Smooth muscle cell (in vitro differentiated cells): ENCODE results near the gene UTP4. TPM values are rescaled to one million over a fixed set of nuclear protein-coding genes. Genes with fewer than 3 reads are reported as not detected.

Experiments used
- DNase-seq: peaks from one replicate; lab custom pipeline; 2025; ENCODE audit not compliant: unreplicated experiment; lab: John Stamatoyannopoulos, UW
- H2AFZ ChIP-seq: fragments of 200-600 bp; sonication (generic); 2 replicates; pipeline ENCODE4 v1.6.0; 2016; ENCODE audit warnings: antibody characterized with exemption, low read depth, mild to moderate bottlenecking
- H3F3A ChIP-seq: fragments of 200-600 bp; sonication (generic); 2 replicates; pipeline ENCODE4 v1.6.0; 2017; ENCODE audit warnings: antibody characterized with exemption, low read depth
- H3K27ac ChIP-seq: fragments of 200-600 bp; sonication (generic); 2 replicates; pipeline ENCODE4 v1.5.1; 2016; ENCODE audit warnings: low read depth, mild to moderate bottlenecking
- H3K27me3 ChIP-seq: fragments of 200-600 bp; sonication (generic); 2 replicates; pipeline ENCODE4 v1.6.1; 2016; ENCODE audit warnings: low read depth, mild to moderate bottlenecking
- H3K36me3 ChIP-seq: fragments of 200-600 bp; sonication (generic); 2 replicates; pipeline ENCODE4 v1.5.1; 2016; ENCODE audit warnings: low read depth
- H3K4me1 ChIP-seq: fragments of 200-600 bp; sonication (generic); 2 replicates; pipeline ENCODE4 v1.5.1; 2016; ENCODE audit warnings: low read depth
- H3K4me2 ChIP-seq: fragments of 200-600 bp; sonication (generic); 2 replicates; pipeline ENCODE4 v1.6.0; 2016; ENCODE audit warnings: mild to moderate bottlenecking
- H3K4me3 ChIP-seq: fragments of 200-600 bp; sonication (generic); 2 replicates; pipeline ENCODE4 v1.5.1; 2016; ENCODE audit warnings: mild to moderate bottlenecking
- H3K79me2 ChIP-seq: fragments of 200-600 bp; sonication (generic); 2 replicates; pipeline ENCODE4 v1.6.0; 2016; ENCODE audit warnings: low read depth, mild to moderate bottlenecking
- H3K9ac ChIP-seq: fragments of 200-600 bp; sonication (generic); 2 replicates; pipeline ENCODE4 v1.6.0; 2016; ENCODE audit warnings: low read depth
- H3K9me3 ChIP-seq: fragments of 200-600 bp; sonication (generic); replicated peaks from 2 replicates; pipeline ENCODE4 v1.5.1; 2016; ENCODE audit warnings: low read depth
- H4K20me1 ChIP-seq: fragments of 200-600 bp; sonication (generic); 2 replicates; pipeline ENCODE4 v1.6.0; 2016; ENCODE audit warnings: low read depth
- WGBS: methylation state at CpG from one replicate; pipeline ENCODE4 v1.1.7; 2016; ENCODE audit warnings: low lambda C conversion rate; 5-methylcytosine and 5-hydroxymethylcytosine counted together
- polyA plus RNA-seq: library from polyadenylated mRNA; unstranded; fragments of >200 nt; fragmentation: Nextera tagmentation; extraction: Ambion mirVana; gene quantifications from 2 replicates; pipeline ENCODE4 v1.2.1, GENCODE V29; 2016
- total RNA-seq: library from RNA; depleted of rRNA; stranded (reverse); fragments of >200 nt; gene quantifications from 2 replicates; pipeline ENCODE4 v1.2.3, GENCODE V29; 2014
- TF ChIP-seq, protein P1 (sequence below): fragments of 200-600 bp; sonication (generic); IDR thresholded peaks from 2 replicates; pipeline ENCODE4 v1.5.1; 2017; ENCODE audit warnings: borderline replicate concordance, mild to moderate bottlenecking, antibody characterized with exemption; ENCODE audit not compliant: insufficient read depth, poor library complexity, severe bottlenecking

Gene UTP4
- total and polyA plus RNA-seq, 2 experiments from 2014 or later = 20.4 to 29.0 TPM

DNA sequence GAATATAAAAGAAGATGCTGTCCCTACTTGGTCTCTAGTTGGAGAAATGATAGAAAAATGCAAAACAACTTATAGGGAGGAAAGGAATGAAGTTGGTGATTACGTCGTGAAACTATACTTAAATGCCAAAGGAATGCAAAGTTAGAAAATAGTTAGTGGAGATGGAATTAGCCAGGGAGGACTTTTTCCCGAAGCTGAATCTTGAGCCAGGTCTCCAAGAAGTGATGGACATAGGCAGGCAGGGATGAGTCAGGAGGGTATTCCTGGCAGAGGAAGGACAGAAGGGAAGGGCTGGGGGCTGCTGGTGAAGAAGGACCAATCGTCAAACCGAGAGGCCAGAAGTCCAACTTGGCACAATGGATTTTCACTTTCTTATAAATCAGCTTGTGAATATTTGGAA, 56.3 kb downstream of the UTP4 start:
- H3K4me3 ChIP-seq = peak overlapping the region; percentile 93
- peak overlapping the region; percentile 89 for H3K4me2 ChIP-seq
- no peaks in the 10 kb centered on the region for H3K9me3 ChIP-seq
- no peaks in the 10 kb centered on the region for H3F3A ChIP-seq
- 22% methylated on average over 5 of the region's 5 CpGs for WGBS
- peaks cover 51% of the 10 kb centered on the region for H4K20me1 ChIP-seq
- H3K27me3 ChIP-seq = no peaks in the 10 kb centered on the region
- peaks cover 38% of the 10 kb centered on the region for H3K79me2 ChIP-seq
- H3K36me3 ChIP-seq = no peaks in the 10 kb centered on the region
- peak overlapping the region; percentile 65 for H3K9ac ChIP-seq
- H3K4me1 ChIP-seq = peaks cover 20% of the 10 kb centered on the region
- TF ChIP-seq, protein P1, sequence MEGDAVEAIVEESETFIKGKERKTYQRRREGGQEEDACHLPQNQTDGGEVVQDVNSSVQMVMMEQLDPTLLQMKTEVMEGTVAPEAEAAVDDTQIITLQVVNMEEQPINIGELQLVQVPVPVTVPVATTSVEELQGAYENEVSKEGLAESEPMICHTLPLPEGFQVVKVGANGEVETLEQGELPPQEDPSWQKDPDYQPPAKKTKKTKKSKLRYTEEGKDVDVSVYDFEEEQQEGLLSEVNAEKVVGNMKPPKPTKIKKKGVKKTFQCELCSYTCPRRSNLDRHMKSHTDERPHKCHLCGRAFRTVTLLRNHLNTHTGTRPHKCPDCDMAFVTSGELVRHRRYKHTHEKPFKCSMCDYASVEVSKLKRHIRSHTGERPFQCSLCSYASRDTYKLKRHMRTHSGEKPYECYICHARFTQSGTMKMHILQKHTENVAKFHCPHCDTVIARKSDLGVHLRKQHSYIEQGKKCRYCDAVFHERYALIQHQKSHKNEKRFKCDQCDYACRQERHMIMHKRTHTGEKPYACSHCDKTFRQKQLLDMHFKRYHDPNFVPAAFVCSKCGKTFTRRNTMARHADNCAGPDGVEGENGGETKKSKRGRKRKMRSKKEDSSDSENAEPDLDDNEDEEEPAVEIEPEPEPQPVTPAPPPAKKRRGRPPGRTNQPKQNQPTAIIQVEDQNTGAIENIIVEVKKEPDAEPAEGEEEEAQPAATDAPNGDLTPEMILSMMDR = no peak
- H3K27ac ChIP-seq = peak overlapping the region; percentile 0
- H2AFZ ChIP-seq = no peak overlapping the region
- DNase-seq = no peak

DNA sequence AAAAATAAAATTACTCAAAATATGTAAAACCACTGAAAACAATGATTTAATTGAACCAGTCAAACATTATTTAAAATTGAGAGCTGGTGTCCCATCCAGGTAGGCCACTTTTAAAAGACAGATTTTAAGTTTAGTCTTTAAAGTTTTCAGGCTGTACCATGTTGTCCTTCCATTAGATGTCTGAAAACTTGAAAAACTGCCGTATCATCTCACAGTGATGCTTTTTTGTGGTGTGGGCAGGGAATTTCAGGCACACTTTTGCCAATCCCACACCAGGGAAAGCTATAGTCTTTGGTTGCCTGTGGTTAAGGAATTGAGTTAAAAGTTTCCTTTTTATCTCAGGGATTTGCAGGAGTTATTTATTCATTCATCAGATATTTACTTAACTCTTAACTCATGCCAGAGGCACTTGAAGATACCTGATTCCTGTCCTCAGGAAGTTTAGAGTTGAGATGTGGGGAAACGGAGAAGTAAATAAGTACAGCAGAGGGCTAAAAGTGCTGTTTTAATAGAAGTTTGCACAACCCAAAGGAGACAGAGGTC, 57.7 kb downstream of the UTP4 start:
- Histone ChIP-seq H3K27me3 (no peaks in the 10 kb centered on the region), H4K20me1 (peaks cover 65% of the 10 kb centered on the region), H3K79me2 (peaks cover 50% of the 10 kb centered on the region), H2AFZ (no peak overlapping the region), H3K27ac (no peak overlapping the region), H3K36me3 (no peaks in the 10 kb centered on the region), H3K4me2 (no peak overlapping the region), H3K4me3 (no peak overlapping the region), H3F3A (no peaks in the 10 kb centered on the region), H3K9ac (no peak overlapping the region), H3K4me1 (peaks cover 20% of the 10 kb centered on the region), H3K9me3 (no peaks in the 10 kb centered on the region)
- DNase-seq = no peak
- TF ChIP-seq, protein P1 = no peak
- 62% methylated on average over 2 of the region's 2 CpGs for WGBS

DNA sequence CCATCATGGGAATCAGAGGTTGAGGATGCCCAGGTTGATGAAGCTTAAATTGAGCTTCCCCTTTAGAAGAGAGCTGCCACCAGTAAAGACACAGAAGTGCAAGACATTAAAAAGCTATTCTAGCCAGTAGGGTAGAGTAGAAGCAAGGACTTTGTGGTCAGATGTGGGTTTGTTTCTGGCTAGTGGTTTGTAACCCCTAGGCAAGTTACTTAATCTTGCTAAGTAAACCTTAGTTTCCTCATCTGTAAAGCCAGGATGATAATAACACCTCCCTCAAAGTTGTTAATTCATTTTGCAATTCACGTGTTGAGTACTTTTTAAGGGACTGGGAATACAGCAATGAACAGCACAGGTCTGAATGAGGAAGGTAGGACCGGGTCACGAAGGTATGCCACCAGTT, 58.1 kb downstream of the UTP4 start:
- no peaks in the 10 kb centered on the region for H3F3A ChIP-seq
- TF ChIP-seq, protein P1 = no peak
- peaks cover 54% of the 10 kb centered on the region for H3K79me2 ChIP-seq
- no peak overlapping the region for H3K4me3 ChIP-seq
- H3K27ac ChIP-seq = no peak overlapping the region
- no peaks in the 10 kb centered on the region for H3K9me3 ChIP-seq
- no peaks in the 10 kb centered on the region for H3K36me3 ChIP-seq
- WGBS = 89% methylated on average over 3 of the region's 3 CpGs
- H3K9ac ChIP-seq = no peak overlapping the region
- no peak overlapping the region for H3K4me2 ChIP-seq
- no peak overlapping the region for H2AFZ ChIP-seq
- DNase-seq = no peak
- H3K27me3 ChIP-seq = no peaks in the 10 kb centered on the region
- H3K4me1 ChIP-seq = peaks cover 20% of the 10 kb centered on the region
- H4K20me1 ChIP-seq = peaks cover 70% of the 10 kb centered on the region

DNA sequence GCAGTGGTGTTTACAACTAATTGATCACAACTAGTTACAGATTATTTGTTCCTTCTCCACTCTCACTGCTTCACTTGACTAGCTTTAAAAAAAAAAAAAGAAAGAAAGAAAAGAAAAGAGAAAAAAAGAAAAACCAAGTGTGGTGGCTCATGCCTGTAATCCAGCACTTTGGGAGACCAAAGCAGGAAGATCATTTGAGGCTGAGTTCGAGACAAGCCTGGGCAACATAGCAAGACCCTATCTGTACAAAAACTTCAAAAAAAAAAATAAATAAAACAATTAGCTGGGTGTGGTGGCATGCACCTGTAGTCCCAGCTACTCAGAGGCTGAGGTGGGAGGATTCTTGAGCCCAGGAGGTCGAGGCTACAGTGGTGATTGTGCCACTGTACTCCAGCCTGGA, 58.7 kb downstream of the UTP4 start:
- H3K9ac ChIP-seq = no peak overlapping the region
- H2AFZ ChIP-seq = no peak overlapping the region
- H3K27ac ChIP-seq = no peak overlapping the region
- no peaks in the 10 kb centered on the region for H3F3A ChIP-seq
- peaks cover 60% of the 10 kb centered on the region for H3K79me2 ChIP-seq
- DNase-seq = no peak
- H4K20me1 ChIP-seq = peaks cover 75% of the 10 kb centered on the region
- no peak overlapping the region for H3K4me2 ChIP-seq
- no peaks in the 10 kb centered on the region for H3K9me3 ChIP-seq
- WGBS = 85% methylated on average over 2 of the region's 2 CpGs
- peaks cover 19% of the 10 kb centered on the region for H3K4me1 ChIP-seq
- no peaks in the 10 kb centered on the region for H3K36me3 ChIP-seq
- no peaks in the 10 kb centered on the region for H3K27me3 ChIP-seq
- TF ChIP-seq, protein P1 = no peak
- no peak overlapping the region for H3K4me3 ChIP-seq
